Ammon's horn (tissue), 1 donor: Measurements from ENCODE around the gene RERE.

Source experiments
- DNase-seq: peaks from one replicate; pipeline ENCODE4 v3.0.0-alpha.2; 2016; ENCODE audit warnings: low spot score

The RERE gene

DNA sequence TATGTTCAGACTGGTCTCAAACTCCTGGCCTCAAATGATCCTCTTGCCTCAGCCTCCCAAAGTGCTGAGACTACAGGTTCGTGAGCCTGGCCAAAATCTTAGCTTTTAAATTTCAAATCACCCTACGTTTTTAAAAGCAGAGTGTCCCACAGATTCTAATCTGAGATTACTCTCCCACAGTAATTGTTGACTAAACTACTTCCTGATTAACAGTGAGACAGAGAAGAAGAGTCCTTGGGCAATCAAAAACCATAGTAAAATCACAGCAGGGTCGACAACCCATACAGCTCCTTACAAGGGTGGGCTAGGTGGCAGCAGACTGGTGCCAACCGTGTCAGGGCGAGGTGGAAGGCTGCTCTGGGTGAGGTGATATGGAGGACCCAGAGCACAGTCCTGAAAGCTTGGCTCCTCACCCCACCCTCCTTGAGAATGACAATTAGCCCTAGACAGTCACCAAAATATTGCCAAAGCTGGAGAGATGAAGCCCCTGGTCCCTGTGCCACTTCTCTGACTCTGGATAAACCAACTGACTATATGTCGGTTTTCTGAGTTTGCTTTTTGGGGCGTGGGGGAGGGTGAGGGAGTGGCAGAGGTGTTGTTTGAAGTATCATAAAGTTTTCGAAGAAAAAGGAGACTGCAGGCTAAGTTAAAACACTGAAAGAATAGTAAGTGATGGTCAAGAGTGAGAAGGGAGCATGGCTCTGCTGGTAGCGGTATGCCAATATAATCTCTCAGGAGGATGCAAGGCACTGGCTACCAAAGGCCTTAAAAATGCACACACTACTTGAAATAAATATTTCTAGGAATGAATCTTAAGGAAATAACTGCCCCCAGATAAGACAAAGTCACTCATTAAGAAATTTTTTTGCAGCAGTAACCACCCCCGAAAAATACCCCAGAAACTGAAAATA, 412.7 kb downstream of the RERE start:
- DNase-seq = no peak

DNA sequence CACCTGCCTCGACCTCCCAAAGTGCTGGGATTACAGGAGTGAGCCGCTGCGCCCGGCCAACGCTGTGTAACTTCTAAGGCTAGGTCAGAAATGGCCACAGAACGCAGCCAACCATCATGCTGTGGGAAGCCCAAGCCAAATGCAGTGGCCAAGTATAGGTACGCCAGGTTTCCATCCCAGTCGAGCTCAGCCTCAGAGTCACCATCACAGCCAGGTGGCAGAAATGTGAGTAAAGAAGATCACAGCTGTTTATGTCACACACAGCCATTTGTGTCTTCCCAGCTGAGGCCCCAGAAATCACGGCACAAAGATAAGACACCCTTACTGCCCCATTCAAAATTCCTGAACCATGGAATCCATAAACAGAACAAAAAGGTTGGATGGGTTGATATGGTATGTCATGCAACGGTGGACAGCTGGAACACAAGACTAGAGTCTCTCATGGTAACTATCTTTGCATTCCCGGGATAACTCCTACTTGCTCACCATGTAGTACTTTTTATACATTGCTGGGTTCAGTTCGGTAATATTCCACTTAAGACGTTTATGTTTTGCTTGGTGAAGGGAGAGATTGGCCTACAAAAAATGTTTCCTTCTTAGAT, 415.2 kb downstream of the RERE start:
- no peak for DNase-seq

DNA sequence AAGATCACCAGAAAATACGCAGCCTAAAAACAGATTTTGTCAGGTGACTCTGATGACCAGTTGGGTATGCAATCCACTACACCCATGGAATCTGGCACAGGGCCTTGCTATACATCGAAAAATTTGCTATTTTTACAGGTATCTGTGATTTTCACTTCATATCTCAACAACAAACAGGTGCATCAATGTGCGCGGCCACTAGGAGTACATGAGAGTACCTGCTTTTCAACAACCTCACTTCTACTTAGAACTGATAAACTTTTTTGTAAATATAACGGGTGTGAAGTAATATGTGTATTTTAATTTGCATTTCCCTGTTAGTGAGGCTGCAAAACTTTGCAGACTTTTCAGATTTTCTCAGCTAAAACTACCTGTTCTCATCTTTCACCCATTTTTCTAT, 418.8 kb downstream of the RERE start:
- DNase-seq = no peak

DNA sequence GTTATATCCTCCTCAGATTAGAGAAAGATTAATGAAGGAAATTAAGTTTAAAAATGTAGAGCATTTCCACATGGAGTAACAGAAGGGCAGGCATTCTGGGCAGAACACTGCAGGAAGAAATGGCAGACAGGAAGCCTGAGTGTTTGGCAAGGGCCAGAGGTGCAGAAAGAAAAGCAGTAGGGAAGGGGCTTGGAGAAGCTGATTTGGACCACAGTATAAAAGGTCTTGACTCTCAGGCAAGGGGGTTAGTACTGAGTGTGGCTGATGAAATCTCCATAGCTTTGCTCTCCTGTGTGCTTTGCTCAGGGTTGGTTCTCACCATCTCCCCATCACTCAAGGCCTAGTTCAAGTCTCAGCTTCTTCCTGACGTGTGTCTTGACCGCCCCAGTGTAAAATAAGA, 419.4 kb downstream of the RERE start:
- no peak for DNase-seq

DNA sequence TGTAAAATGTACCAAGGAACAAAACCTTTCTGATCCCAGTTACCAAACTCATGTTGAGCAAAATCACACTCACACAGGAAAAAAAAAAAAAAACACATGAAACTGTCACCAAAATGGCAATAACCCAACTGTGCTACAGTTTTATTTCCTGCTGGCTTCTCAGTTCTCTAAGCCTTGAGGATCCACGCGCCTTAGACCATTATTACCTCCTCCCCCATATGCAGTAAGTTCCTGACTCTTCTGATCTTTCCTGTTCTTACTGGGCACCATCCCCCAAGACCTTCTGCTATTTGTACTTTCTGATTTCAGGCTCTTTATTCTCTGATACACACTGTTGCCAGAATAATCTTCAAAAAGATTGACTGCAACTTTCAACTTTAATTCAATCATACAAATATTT, 419.9 kb downstream of the RERE start:
- DNase-seq = no peak

DNA sequence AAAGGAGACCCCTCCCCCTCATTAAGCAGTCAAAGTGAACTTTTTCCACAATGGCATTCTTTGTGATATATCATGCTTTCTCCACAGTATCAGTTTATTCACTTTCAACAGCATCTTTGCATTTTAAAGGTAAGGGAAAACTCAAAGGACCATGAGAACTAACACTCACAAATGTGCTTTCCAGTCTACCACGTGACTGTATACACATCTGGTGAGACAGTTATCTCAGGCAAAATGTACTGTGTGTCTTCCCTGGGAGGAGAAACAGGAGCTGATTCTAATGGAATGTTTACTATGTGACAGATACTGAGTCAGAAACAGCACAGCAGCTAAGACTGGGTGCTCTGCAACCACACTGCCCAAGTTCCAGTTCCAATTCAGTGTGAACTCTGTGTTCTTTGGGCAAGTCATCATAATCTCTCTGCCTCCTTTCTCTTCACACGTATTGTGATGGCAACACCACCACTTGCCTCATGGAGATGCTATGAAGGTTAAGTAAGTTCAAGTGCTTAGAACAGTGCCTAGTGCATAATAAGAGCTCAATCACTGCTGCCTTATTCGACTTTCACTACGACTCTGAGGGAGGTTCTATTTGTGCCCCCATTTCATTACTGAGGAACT, 420.5 kb downstream of the RERE start:
- DNase-seq = peak; percentile 43

DNA sequence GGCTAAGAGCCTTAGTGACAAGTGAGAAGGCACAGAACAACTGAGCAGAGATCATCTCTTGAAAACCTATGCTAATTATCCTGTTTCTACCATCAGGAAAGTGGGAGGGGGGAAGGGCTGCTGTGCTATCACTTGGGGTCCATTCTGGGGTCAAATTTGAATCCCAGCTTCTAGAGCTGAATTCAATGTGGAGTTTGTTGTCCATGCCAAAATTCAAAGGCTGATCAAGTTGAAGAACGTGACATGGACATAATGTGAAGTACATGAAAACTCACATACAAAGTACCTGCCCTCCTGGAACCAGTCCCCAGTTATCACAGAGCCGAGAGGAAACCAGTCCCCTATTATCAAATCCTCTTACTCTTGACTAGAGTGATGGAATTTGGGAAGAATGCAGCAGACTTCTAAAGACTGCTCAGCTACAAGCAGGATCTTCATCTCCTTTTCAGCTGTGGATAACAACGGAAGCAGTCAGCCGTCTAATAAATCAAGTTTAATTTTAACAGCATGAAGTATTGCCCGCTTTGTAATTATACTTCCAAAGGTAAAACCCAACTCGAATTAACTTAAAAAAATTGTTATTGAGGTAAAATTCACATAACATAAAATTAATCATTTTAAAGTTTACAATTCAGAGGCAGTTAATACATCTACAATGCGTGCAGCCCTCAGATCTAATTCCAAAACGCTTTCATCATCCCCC, 421.2 kb downstream of the RERE start:
- no peak for DNase-seq

DNA sequence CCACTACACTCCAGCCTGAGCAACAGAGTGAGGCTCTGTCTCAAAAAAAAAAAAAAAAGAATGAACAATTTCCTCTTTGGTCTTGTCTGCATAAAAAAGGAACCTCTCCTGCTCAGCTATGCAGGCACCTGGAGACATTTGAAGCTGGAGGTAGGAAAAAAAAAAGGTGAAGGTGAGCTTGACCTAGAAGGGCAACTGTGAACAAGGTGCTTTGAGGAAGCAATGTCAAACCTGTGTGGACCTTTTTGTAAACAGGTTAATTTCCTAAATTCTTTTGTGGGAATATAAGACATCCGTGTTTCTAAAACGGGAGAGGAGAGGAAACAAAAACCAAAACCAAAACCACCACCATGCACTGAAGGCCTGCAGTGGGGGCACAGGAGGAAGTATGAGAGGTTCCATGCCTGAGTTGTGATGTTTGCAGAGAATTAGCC, 422.0 kb downstream of the RERE start:
- DNase-seq = peak; percentile 56

DNA sequence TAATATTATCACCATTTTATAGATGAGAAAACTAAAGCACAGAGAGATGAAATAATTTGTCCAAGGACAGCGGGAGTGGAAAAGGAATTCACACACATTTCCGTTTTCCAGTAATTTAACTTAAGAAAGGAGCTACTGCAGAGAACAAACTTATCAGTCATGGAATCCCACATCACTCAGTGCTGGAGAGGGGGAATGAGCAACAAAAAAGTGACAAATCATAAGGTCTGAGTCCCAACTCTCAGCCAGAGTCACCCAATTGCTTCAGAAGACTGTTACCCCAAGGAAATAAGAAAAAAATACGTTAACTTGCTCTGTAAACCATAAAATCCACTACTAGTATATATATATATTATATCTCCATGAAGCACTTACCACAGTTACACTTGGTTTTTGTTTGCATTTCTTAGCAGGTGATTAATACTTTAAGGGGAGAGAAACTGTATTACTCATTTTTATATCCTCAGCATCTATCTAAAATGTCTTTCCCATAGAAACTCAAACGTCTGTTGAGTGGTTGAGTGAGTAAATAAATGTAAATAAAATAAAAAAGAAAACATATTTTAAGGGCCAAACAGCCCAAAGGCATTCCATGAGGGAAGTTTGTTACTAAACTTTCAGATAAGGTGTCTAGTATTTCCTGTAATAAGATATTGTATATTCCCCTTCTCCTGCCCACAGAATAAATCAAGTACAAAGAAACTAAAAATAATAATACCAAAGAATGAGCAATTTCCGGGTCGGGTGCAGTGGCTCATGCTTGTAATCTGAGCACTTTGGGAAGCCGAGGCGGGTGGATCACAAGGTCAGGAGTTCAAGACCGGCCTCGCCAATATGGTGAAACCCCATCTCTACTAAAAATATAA, 422.8 kb downstream of the RERE start:
- DNase-seq = no peak

DNA sequence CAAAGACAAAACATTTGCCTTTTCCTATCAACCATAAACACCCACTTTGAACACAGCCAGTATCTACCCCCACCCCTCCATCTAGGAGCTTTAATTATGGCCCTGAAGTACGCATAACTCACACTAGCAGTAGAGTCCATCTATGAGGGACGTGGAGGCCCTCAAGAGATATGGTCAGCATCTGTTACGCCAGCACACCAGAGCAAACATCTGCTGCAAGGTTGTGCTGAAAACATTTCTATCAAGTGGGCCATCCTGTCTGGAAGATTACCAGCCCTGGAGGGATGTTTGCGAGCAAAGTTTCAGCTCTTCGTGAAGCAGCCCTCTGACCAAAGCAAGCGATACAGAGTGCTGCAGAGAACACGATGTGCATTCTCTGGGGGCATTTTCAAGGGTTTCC, 424.9 kb downstream of the RERE start:
- DNase-seq = no peak

DNA sequence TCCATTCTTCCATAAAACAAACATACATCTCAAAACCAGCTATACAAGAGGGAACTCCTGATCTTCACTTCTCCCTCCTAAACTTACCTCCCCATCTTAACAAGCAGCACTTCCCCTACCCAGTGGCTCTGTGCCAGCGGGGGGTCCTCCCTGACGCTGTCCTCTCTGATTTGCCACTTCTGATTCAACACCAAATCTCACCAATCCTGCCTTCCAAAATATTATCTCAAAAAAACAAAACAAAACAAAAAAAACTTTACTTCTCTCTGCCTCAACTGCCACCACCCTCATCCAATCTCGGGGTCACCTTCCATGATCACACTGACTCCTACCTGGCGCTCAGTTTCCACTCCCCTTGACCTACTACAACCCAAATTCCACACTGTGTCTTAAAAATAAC, 426.7 kb downstream of the RERE start:
- DNase-seq = no peak

DNA sequence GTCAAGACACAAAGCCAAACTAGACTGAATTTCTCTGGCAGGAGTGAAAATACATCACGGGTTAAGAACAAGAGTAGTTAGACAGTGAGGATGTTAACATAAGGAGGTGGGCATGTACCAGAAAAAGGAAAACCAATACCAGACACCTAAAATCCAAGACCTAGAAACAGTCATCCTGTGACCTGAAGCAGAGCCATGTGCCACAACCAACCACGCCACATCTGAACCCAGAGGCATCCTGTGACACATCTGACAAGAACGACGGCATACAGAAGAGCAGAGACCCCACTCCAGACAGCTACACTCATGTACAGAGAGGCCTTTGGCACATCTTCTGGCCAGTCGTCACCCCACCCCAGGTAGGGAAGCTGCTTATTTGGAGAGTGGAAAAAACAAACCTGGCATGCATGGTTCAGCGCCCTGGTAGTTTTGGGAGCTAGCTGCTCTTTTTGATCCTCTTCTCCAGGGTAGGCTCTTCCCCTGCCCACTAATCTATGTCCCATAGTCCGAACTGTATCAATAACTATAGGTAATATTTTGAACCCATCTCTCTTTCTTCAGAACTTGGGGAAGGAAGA, 427.4 kb downstream of the RERE start:
- no peak for DNase-seq

DNA sequence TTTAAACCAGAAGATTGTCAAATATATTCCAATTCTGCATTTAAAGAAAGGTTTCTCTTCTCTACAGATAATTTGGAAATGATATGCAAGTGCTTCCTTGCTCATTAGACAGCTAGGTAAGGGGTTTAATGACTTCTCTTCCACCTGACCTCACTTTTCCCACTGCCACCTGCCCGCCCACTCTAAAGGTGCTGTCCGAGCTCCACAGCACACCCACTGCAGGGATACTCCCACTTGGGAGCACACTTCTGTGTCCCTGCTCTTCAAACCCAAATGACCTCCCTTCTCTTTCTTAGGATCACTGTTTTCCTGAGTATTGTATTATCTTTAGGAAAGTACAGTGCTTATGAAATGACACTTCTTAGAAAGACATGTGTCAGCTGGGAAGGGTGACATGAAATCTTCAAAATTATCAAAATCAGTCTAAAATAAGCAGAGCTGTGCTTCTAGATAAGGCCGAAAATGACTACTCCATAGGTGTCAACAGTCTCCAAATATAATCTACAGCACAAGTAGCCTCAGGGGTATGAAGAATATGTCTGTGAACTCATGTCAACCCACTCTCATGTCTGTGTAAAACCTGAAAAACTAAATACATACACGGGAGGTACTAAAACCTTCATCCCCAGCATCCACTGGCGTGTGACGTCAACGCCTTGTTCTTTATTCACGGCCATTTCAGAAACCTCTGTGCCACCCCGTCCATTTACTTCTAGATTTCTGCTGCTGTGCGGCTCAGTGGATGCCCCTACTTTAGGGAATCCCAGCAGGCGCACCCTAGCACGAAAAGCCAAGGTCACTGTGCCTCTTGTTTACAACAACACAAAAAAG, 428.5 kb downstream of the RERE start:
- no peak for DNase-seq

DNA sequence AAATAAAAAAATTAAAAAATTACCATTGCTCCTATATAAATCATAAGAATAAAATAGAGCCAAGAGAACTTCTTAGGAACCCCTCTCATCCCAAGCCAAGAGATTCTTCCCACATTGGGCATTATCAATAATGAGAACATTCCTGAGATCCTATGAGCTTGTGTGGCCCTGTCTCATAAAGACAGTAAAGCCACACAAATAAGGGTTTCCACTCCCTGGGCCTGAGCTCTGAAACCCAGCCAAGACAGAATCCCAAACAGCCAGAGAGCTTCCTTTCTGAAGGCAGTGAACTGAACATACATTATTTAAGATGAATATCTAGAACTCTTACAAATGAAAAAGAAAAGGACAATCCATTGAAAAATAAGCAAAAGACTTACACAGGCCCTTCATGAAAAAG, 431.2 kb downstream of the RERE start:
- DNase-seq = no peak

DNA sequence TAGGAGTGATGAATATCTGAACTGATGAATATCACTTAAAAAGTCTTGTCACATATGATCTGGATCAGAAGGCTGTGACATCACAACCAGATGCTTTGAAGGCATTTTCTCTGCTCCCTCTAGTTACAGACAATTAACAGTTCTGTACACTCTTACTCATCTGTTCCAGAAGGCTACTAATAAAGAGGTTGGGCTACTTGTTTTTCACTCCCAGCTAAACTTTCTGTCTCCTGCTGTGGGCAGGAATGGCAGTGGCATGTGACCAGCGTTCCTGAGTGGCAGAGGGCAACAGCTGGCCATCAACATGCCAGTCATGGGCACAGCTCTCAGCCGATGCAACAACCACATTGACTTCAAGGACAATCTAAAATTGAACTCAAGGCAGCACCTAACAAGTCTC, 432.9 kb downstream of the RERE start:
- DNase-seq = peak; percentile 65

DNA sequence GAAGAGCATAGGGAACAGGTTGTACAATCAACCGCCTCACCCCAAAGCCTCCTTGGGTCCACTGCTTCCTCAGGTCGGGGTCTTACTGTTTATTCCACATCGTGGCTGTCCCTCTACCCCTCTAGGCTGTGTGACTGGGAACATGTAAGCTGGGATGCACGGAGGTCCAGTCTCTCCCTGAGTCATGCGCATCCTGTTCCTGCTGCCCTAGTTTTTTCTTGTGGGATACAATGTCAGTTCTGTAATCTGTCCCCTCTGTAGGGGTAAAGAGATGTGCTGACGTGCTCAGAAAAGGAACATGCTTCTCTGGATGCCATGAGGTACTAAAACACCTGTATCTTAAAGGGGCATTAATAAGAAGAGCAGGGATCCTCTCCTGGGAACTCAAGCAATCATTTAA, 433.4 kb downstream of the RERE start:
- DNase-seq = no peak

DNA sequence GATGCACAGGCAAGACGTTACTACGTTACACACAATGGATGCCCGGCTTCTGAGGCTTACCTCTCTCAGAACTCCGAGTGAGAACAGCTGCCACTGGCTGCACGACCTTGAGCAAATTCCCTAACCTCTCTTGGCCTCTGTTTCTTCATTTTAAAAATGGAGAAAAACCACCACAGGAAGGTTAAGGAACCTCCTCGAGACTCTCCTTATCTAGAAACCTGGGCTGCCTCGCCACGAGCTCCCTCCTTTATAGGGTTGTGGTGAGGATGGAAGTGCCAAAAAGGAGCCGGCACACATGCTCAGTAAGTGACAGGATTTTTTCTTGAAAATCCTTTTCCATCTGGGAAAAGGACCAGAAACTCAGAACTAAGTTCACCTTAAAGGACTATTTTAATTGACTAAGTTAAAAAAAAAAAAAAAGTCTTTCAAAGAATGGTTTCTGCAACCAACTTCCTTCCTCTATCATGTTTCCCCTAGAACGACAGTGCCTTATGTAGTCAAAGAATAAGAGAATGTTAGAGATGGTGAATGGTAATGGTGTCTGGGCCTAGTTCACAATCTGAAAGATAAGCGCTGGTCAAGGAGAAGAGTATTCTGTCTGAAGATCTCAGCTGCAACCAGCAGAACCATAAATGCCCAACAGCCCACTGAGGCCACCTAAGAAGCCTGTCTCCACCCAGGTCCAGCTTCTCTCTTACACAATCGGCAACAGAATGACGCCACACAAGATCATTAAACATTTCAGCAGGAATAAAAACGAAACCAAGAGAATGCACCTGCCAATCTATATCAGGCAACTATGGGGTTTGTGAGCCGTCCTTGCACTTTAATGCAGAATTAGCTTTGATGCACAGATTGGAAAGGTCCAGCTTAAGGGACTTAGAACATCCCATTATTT, 434.6 kb downstream of the RERE start:
- DNase-seq = peak; percentile 3

DNA sequence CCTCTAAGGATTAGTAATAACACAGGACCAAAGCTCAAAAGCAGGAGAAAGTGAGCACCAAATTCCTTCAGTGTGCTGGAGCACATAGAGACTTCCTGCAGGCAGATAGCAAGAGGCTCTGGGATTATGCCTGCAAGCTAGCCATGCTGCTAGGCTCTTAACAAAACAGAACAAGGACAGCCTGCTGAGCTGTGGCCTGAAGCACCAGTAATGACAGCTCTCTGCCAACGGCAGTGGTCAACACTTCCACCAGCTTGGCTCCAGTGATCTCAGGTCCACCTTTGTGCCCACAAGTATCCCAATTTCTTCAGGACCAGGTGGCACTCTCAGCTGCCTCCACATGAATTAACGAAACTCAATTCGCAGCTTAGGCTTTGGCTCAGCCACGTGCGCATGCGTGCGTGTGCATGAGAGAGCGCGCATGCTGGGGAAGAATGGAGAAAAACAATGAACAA, 435.4 kb downstream of the RERE start:
- DNase-seq = peak; percentile 70

DNA sequence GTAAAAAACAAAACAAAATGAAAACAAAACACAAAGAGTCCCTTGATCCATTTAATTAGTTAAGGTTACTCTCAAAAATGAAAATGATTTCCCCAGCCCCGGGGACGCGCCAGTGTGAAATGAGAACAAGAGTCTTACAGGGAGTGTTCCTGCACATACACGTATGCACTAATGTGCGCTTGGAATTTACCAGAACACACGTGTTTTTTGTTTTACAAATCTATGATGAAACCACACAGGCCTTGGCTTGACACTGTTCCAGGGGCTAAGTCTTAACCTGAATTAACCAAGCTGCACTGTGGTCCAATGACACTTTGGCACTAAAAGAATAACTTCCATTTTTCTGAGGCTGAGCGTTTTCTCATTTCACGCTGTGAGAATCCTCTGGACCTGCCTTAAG, 435.8 kb downstream of the RERE start:
- DNase-seq = no peak
